Heart left ventricle (tissue), 16 donors: ENCODE measurements around the gene COL24A1. TPM values are rescaled to one million over a fixed set of nuclear protein-coding genes. Genes with fewer than 3 reads are reported as not detected.

Source experiments
- ATAC-seq, 4 donors: fragments of 200-7000 bp; cut with Tn5 transposase; one replicate each; pipeline ENCODE4 v1.9.1; 2020 to 2022; ENCODE audit warnings: moderate library complexity in 4 of 4, mild to moderate bottlenecking in 3 of 4, moderate number of reproducible peaks in 1 of 4
- DNase-seq, 5 donors: peaks; one replicate each; pipeline ENCODE4 v3.0.0-alpha.2; 2020
- H3K27ac ChIP-seq, 12 donors: fragments of 200-600 bp; sonication (generic) in 4 of 12; one replicate each; pipeline versions ENCODE4 v1.5.0 to v1.8.0; 2016 to 2022; ENCODE audit warnings: mild to moderate bottlenecking in 2 of 12
- H3K27me3 ChIP-seq, 9 donors: fragments of 200-600 bp; sonication (generic) in 2 of 9; one replicate each; pipeline versions ENCODE4 v1.5.1 to v1.8.0; 2016 to 2022; ENCODE audit warnings: mild to moderate bottlenecking in 3 of 9
- H3K36me3 ChIP-seq, 9 donors: fragments of 200-600 bp; sonication (generic) in 2 of 9; one replicate each; pipeline versions ENCODE4 v1.5.0 to v1.8.0; 2018 to 2022; ENCODE audit warnings: mild to moderate bottlenecking in 2 of 9
- H3K4me1 ChIP-seq, 12 donors: fragments of 200-600 bp; sonication (generic) in 4 of 12; one replicate each; pipeline versions ENCODE4 v1.5.0 to v1.8.0; 2016 to 2022; ENCODE audit warnings: mild to moderate bottlenecking in 3 of 12
- H3K4me3 ChIP-seq, 12 donors: fragments of 200-600 bp; sonication (generic) in 4 of 12; one replicate each; pipeline versions ENCODE4 v1.5.0 to v1.8.0; 2017 to 2022; ENCODE audit warnings: mild to moderate bottlenecking in 9 of 12, moderate library complexity in 4 of 12
- H3K9me3 ChIP-seq, 12 donors: fragments of 200-600 bp; sonication (generic) in 4 of 12; one replicate each; pipeline versions ENCODE4 v1.5.0 to v1.8.0; 2016 to 2022; ENCODE audit warnings: mild to moderate bottlenecking in 1 of 12
- POLR2A ChIP-seq, 2 donors: fragments of 450-650 bp; IDR thresholded peaks; one replicate each; pipeline ENCODE4 v1.6.1; 2017; ENCODE audit warnings: antibody characterized with exemption in 2 of 2, mild to moderate bottlenecking in 2 of 2, moderate library complexity in 2 of 2
- WGBS, 4 donors: extraction: QIAGEN DNeasy Blood & Tissue Kit in 2 of 4; methylation state at CpG; one replicate each; pipeline versions ENCODE4 v1.1.5 to v1.1.7; 2013 to 2018; 5-methylcytosine and 5-hydroxymethylcytosine counted together
- intact Hi-C, 10 donors: fragments of 100-400 bp; cut with DNase I; formaldehyde crosslinking; loops; one replicate each; pipeline versions ENCODE4 v1.11.1 to v1.14.2; 2022
- polyA plus RNA-seq, 2 donors: library from polyadenylated mRNA; stranded (reverse); fragments of 200-250 nt; gene quantifications; one replicate each; pipeline ENCODE4 v1.2.3, GENCODE V29; 2013
- total RNA-seq, 9 donors: library from RNA; depleted of rRNA in 2 of 9; stranded (reverse); fragments of >200 nt in 2 of 9; fragmentation: NEBNext Ultra II Directional in 3 of 9; extraction: Animal tissue kit (Norgen Biotek cat#: 25700) in 3 of 9; gene quantifications; one replicate each; pipeline versions ENCODE4 v1.1.0 to v1.2.4, GENCODE V29; 2016 to 2023
- TF ChIP-seq, protein P1 (sequence below), 12 donors: fragments of 200-600 bp; sonication (generic) in 4 of 12; IDR thresholded peaks; one replicate each; pipeline versions ENCODE4 v1.5.0 to v1.8.0; 2018 to 2022; ENCODE audit warnings: antibody characterized with exemption in 12 of 12, mild to moderate bottlenecking in 5 of 12
- donor health status: ischemic (EF 13 %, LVEDD 7.1; RV severe dilation, severe dysfunction).
- donor health status: healthy with polysubstance abuse.
- donor health status: DM: no; HTN: yes; CAD: no.
- donor health status: DM: no; HTN: no; CAD: no.
- donor health status: ischemic (EF 25% LVEDD 6.9; RV normal size, moderate dysfunction).
- donor health status: ischemic (EF 25% LVEDD 5.7; RV mildly dilated, moderate dysfunction).
- donor health status: healthy.
- donor health status: DM: yes; HTN: yes; CAD: no.
- donor health status: ischemic (EF 35%, LVEDD 5.7; RV mildly dilated, moderate dysfunction).
- donor health status: nonischemic (EF 11% LVEDD 7.7; RV severe dilation, severe dysfunction).
- donor health status: DM: yes; HTN: yes; CAD: no.
- donor health status: PGD.
- donor health status: ischemic (EF 29% LVEDD 5.4; RV normal size, mild dysfunction).
- donor health status: nonischemic (EF 23%, LVEDD 6.1; RV moderate dilation, normal function).

Gene COL24A1
- total and polyA plus RNA-seq, 11 donors: 0.07 to 2.8 (median 0.40) TPM

DNA sequence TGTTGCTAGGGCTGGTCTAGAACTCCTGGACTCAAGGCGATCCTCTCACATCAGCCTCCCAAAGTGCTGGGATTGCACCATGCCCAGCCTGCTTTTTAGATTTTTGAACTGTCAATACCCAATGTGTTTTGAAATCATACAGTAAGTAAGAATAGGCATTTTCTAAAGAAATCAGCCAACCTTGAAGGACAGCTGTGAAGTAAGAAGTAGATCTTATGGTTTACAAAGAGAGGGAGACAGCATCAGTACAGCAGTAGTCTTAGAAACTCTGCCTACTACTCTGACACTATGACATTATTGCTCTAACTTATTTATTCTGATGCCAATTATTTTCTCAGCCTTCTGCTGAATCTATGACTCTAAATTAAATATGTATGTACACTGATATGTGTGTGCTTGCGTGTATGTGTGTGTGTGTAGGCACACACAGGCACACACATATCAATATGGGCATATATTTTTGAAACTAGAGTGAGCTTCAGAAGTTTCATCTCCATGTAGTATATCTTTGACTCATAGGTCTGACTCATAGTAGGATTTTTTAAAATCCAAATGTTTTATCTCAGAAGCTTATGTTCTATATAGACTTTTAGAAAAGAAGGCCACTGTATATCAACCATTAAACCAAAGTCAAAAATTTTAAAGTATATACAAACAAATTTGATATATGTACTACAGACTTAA is 140.4 kb downstream of the COL24A1 start:
- no peaks in the 10 kb centered on the region for H3K9me3 ChIP-seq
- no peaks in the 10 kb centered on the region for H3K4me1 ChIP-seq
- no peak for DNase-seq
- ATAC-seq: no peak
- H3K36me3 ChIP-seq: no peaks in the 10 kb centered on the region
- 65 to 93% (median 82%) methylated on average over 2 of the region's 2 CpGs for WGBS, 4 donors
- H3K27ac ChIP-seq: no peak overlapping the region
- no peak overlapping the region for H3K4me3 ChIP-seq
- no peaks in the 10 kb centered on the region for H3K27me3 ChIP-seq
- intact Hi-C loops: loop anchor here in 6 of 10 donors (5.0 to 10.0 kb wide), 3 partner anchors 121 to 711 kb away; no protein-coding TSS in a partner anchor
- no peak for TF ChIP-seq POLR2A (IDR thresholded peaks at IDR 0.05)
- TF ChIP-seq, protein P1, sequence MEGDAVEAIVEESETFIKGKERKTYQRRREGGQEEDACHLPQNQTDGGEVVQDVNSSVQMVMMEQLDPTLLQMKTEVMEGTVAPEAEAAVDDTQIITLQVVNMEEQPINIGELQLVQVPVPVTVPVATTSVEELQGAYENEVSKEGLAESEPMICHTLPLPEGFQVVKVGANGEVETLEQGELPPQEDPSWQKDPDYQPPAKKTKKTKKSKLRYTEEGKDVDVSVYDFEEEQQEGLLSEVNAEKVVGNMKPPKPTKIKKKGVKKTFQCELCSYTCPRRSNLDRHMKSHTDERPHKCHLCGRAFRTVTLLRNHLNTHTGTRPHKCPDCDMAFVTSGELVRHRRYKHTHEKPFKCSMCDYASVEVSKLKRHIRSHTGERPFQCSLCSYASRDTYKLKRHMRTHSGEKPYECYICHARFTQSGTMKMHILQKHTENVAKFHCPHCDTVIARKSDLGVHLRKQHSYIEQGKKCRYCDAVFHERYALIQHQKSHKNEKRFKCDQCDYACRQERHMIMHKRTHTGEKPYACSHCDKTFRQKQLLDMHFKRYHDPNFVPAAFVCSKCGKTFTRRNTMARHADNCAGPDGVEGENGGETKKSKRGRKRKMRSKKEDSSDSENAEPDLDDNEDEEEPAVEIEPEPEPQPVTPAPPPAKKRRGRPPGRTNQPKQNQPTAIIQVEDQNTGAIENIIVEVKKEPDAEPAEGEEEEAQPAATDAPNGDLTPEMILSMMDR (IDR thresholded peaks at IDR 0.05): no peak

DNA sequence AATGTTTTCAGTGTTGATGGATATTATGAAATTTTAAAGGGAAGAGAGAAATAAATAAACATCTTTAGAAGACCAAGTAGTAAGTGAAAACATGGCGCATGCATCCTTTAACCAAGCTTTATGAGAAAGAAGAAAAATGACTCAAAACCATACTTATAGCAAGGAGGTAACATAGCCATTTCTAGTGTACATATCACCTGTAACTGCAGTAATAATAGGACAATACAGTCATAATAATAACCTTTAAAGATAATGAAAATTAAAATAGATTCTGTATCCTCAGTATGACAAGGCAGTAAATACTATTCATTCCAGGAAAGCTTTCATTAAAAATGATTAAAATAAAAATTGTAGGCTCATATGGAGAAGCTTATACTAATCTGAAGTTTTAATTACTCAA is 141.2 kb downstream of the COL24A1 start:
- H3K4me3 ChIP-seq: no peak overlapping the region
- no peaks in the 10 kb centered on the region for H3K36me3 ChIP-seq
- no peaks in the 10 kb centered on the region for H3K4me1 ChIP-seq
- DNase-seq: no peak
- no peaks in the 10 kb centered on the region for H3K9me3 ChIP-seq
- no peak overlapping the region for H3K27ac ChIP-seq
- ATAC-seq: no peak
- no peak for TF ChIP-seq POLR2A (IDR thresholded peaks at IDR 0.05)
- TF ChIP-seq, protein P1 (IDR thresholded peaks at IDR 0.05): no peak
- 94 to 100% (median 98%) methylated on average over 1 of the region's 1 CpG for WGBS, 4 donors
- H3K27me3 ChIP-seq: no peaks in the 10 kb centered on the region
- intact Hi-C loops: loop anchor here in 6 of 10 donors (5.0 to 10.0 kb wide), 3 partner anchors 121 to 711 kb away; no protein-coding TSS in a partner anchor

DNA sequence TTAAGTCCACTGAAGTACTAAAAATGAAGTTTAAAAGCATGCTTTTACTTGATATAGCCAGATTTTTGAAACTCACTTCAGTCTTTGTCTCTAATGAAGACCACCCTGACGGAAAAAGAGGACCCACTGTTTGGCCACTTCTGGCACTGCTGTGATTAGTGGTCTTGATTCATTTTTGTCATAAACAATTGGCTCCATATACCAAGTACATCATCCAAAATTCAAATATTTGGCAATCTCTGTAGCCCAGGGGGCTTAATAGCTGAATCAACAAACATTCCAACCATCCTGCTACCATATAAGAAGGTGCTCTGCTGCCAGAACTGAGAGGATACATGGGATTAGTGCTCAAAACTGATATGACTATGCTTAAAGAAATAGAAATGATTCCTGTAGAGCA is 156.0 kb downstream of the COL24A1 start:
- H3K4me1 ChIP-seq: no peaks in the 10 kb centered on the region

More for the DNA sequence above, 156.0 kb downstream of the COL24A1 start:
- ATAC-seq: no peak
- WGBS, 4 donors: 0 to 76% (median 62%) methylated on average over 1 of the region's 1 CpG
- intact Hi-C loops: loop anchor here in 1 of 10 donors (10.0 kb wide), 1 partner anchor 56 kb away; no protein-coding TSS in a partner anchor
- peaks cover 0 to 10% (median 0%) of the 10 kb centered on the region in 12 donors for H3K9me3 ChIP-seq
- no peaks in the 10 kb centered on the region for H3K36me3 ChIP-seq
- TF ChIP-seq, protein P1 (IDR thresholded peaks at IDR 0.05): no peak
- no peak for TF ChIP-seq POLR2A (IDR thresholded peaks at IDR 0.05)
- DNase-seq: no peak
- H3K27ac ChIP-seq: no peak overlapping the region
- H3K27me3 ChIP-seq: no peaks in the 10 kb centered on the region
- no peak overlapping the region for H3K4me3 ChIP-seq
